GM21737 (cell line): ENCODE data around the gene NME3.

Source experiments
- ATAC-seq: cut with Tn5 transposase; IDR thresholded peaks from one replicate; pipeline ENCODE4 v1.9.1; 2021; ENCODE audit warnings: mild to moderate bottlenecking, moderate library complexity; ENCODE audit not compliant: unreplicated experiment

The NME3 gene

GRCh38 chr16:1781758-1782407, 10.5 kb upstream of the NME3 start:
- peak; percentile 1 for ATAC-seq

GRCh38 chr16:1781254-1781653, 9.9 kb upstream of the NME3 start:
- no peak for ATAC-seq

- no peak for ATAC-seq
These were observed 9.3 kb upstream of the NME3 start for GRCh38 chr16:1780677-1781072.

- no peak for ATAC-seq
These were observed 8.7 kb upstream of the NME3 start for GRCh38 chr16:1779741-1780676.

GRCh38 chr16:1779234-1779701, 7.9 kb upstream of the NME3 start:
- no peak for ATAC-seq

- no peak for ATAC-seq
These were observed 7.1 kb upstream of the NME3 start for GRCh38 chr16:1778200-1779179.

GRCh38 chr16:1777375-1778199, 6.2 kb upstream of the NME3 start:
- ATAC-seq = no peak

- ATAC-seq = no peak
These were observed 5.6 kb upstream of the NME3 start for GRCh38 chr16:1776991-1777374.

GRCh38 chr16:1776672-1776955, 5.3 kb upstream of the NME3 start:
- no peak for ATAC-seq

- ATAC-seq = no peak
These were observed 4.7 kb upstream of the NME3 start for GRCh38 chr16:1775846-1776671.

GRCh38 chr16:1775006-1775845, 3.9 kb upstream of the NME3 start:
- no peak for ATAC-seq

GRCh38 chr16:1774448-1774780, 3.1 kb upstream of the NME3 start:
- ATAC-seq = no peak

- ATAC-seq = peak; percentile 1
These were observed 2.5 kb upstream of the NME3 start for GRCh38 chr16:1773703-1774447.

GRCh38 chr16:1772908-1773702, 1.8 kb upstream of the NME3 start, which contains the start of gene MRPS34:
Gene MRPS34, minus strand, starts transcription at chr16:1773134. Its CDS starts 15 bp downstream, at chr16:1773119.
- ATAC-seq = peak; percentile 36

- ATAC-seq = peak; percentile 8
These were observed 1.1 kb upstream of the NME3 start, which contains the start of gene EME2 for GRCh38 chr16:1772362-1772907. Gene EME2, plus strand, starts transcription at chr16:1772810. Its CDS starts 418 bp downstream, at chr16:1773228.

- ATAC-seq = no peak
These were observed 570 bp upstream of the NME3 start for GRCh38 chr16:1771864-1772361.
